SK-N-MC (cell line): ENCODE measurements around the gene SELP.

Experiments used
- EZH2 ChIP-seq: fragments of 200-600 bp; sonication (generic); IDR thresholded peaks from one replicate; pipeline ENCODE4 v1.6.1; 2017; ENCODE audit warnings: antibody characterized with exemption
- FOXP2 ChIP-seq: optimal IDR thresholded peaks from 2 replicates; pipeline ENCODE3; 2011; ENCODE audit warnings: mild to moderate bottlenecking, moderate library complexity; ENCODE audit not compliant: insufficient read depth; ENCODE audit errors: extremely low read length, control extremely low read depth
- POLR2AphosphoS5 ChIP-seq: IDR thresholded peaks from 2 replicates; pipeline ENCODE4 v1.6.1; 2012; ENCODE audit warnings: mild to moderate bottlenecking, low read depth, low read length, borderline replicate concordance

DNA sequence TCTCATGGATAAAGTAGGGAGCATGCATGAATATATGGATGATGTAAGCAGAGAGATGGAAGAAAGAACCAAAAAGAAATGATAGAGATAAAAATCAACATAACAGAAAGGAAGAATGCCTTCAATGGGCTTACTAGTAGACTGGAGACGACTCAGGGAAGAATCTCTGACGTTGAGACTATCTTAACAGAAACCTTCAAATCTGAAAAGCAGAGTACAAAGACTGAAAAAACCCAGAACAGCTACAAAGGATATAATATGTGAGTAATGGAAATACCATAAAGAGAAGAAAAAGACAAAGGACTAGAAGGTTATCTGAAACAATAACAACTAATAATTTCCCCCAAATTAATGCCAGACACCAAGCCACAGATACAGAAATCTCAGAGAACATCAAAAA lies 18.3 kb upstream of the SELP start:
- TF ChIP-seq POLR2AphosphoS5 (no peak), EZH2 (no peak), FOXP2 (no peak)
